GM18505 (cell line): ENCODE data around the gene IRF9.

Source experiments
- ATAC-seq: cut with Tn5 transposase; IDR thresholded peaks from one replicate; pipeline ENCODE4 v1.9.1; 2021; ENCODE audit not compliant: unreplicated experiment
- POLR2A ChIP-seq: IDR thresholded peaks from 4 replicates; pipeline ENCODE4 v1.6.1; 2011; ENCODE audit warnings: borderline replicate concordance; ENCODE audit not compliant: insufficient read depth, insufficient read length; ENCODE audit errors: extremely low read depth

Gene IRF9

DNA sequence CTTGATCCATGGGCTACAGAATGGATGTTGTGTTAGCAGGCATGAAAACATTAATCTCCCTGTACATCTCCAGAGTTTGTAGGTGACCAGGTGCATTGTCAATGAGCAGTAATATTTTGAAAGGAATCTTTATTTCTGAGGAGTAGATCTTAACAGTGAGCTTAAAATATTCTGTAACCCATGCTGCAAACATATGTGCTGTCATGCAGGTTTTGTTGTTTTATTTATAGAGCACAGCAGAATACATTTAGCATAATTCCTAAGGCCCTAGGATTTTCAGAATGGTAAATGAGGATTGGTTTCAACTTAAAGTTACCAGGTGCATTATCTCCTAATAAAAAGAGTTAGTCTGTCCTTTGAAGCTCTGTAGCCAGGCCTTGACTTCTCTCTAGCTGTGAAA, 34.1 kb upstream of the IRF9 start:
- TF ChIP-seq POLR2A: no peak
- ATAC-seq: no peak

DNA sequence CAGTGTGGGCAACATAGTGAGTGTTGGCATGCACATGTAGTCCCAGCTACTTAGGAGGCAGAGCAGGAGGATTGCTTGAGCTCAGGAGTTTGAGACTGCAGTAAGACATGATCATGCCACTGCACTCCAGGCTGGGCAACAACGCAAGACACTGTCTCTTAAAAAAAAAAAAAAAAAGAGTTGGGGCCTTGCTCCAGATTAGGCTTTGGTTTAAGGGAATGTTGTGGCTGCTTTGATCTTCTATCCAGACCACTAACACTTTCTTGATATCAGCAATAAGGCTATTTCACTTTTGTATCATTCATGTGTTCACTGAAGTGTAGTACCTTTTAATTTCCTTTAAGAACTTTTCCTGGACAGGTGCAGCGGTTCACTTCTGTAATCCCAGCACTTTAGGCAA, 33.4 kb upstream of the IRF9 start:
- TF ChIP-seq POLR2A: no peak
- no peak for ATAC-seq

DNA sequence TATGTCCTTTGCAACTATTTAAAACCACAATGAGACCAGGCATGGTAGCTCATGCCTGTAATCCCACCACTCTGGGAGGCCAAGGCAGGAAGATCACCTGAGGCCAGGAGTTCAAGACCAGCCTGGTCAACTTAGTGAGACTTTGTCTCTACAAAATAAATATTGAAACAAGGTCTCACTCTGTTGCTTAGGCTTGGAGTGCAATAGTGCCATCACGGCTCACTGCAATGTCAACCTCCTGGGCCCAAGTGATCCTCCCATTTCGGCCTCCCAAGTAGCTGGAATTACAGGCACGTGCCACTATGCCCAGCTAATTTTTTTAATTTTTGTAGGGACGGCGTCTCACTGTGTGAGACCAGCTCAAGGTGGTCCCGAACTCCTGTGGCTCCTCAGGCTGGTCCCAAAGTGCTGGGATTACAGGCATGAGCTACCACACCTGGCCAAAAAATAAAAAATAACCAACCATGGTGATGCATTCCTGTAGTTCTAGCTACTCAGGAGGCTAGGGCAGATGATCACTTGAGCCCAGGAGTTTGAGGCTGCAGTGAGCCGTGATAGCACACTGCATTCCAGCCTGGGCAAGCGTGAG, 31.6 kb upstream of the IRF9 start:
- no peak for TF ChIP-seq POLR2A
- no peak for ATAC-seq

DNA sequence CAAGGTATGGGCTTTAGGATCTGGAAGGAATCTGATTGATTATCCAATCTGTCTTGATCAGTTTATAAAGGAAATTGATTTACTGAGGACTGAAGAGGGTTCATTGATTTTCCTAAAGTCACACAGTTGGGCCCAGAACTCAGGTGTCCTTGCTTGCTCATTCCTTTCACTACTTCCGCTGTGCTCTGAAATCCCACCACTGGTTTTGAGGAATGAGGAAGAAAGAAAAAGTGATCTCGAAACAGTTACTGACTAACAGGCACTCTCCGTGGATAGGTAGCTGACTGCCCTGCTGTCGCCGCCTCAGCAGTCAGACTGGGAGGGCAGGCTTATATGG, 30.7 kb upstream of the IRF9 start, which contains the start of gene FITM1:
FITM1 (plus strand) TSS at position 280 of the 337 bp plus-strand sequence. CDS start 905 bp downstream, outside the sequence.
- TF ChIP-seq POLR2A: no peak

DNA sequence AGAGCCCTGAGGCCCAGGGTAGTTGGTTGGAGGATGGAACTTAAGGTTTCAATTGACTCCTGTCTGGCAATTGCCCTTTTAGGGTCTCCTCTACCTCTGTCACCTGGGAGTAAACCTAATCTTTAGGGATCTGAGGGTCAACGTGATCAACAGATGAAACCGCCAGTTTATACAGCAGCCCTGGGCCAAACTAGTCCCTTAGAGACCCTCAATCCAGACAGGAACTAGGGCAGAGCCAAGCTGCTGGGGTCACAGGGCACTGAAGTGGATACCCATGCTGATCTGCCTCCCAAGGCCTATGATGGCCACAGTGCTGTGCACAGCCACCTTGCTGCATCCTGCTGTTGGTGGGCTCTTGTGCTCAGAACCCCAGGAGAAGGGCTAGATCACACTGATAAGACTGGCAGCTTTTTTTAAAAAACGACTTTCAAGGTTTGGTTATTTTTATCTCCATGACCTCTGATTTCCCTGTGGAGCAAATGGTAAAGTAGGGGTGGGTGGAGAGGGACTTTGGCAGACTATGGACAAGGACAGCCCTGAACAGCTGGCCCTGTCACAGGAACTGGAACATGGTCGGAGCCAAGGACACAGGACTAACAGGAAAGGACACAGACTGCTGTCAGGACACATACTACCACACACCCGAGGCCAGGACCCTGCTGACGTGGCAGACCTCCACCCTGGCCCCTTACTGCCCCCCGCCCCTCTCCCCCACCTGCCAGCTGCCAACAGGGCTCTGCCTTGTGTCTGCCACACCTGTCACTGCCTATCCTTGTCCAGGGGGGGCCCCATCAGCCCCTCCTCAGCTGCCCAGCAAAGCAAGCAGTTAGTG, 30.1 kb upstream of the IRF9 start:
- TF ChIP-seq POLR2A: no peak
- no peak for ATAC-seq

More for the DNA sequence above, 30.7 kb upstream of the IRF9 start, which contains the start of gene FITM1:
- ATAC-seq: no peak

DNA sequence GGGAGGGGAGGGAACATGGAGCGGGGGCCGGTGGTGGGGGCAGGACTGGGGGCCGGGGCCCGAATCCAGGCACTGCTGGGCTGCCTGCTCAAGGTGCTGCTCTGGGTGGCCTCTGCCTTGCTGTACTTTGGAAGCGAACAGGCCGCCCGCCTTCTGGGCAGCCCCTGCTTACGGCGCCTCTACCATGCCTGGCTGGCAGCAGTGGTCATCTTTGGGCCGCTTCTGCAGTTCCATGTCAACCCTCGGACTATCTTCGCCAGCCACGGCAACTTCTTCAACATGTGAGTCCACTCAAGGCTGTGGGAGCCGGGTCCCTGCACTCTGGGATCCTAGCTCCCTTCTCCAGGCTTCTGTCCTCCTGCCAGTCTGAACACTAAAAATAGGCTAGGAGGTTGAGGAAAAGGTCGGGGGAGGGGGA, 29.5 kb upstream of the IRF9 start:
- no peak for ATAC-seq
- TF ChIP-seq POLR2A: no peak

DNA sequence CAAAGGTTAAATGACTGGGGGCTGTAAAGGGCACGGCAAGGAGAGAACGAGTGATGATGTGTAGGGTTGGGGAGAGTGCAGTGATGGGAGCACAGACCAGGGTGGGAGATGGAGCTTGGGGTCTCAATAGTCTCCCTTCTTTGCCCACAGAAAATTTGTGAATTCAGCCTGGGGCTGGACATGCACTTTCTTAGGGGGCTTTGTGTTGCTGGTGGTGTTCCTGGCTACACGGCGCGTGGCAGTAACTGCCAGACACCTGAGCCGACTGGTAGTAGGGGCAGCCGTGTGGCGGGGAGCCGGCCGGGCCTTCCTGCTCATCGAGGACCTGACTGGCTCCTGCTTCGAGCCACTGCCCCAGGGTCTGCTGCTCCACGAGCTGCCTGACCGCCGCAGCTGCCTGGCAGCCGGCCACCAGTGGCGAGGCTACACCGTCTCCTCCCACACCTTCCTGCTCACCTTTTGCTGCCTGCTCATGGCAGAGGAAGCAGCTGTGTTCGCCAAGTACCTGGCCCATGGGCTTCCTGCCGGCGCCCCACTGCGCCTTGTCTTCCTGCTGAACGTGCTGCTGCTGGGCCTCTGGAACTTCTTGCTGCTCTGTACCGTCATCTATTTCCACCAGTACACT, 28.9 kb upstream of the IRF9 start:
- no peak for ATAC-seq
- no peak for TF ChIP-seq POLR2A

DNA sequence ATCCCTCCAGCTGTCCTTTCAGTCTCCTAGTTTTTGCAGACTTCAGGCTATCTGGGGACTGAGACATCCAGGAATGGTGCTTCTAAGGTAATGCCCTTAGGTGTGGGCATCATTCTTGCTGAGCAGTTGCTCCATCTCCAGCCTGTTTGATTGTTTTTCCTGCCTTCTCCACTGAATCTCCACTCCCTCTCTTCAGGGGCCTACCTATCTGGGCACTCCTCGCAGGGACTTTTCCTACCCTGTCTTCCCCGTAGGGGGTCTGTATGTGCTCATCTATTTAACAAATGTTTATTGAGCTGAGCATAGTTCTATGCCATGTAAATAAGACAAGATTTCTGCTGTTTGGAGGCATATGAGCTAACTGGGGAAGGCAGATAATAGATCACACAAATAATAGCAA, 28.1 kb upstream of the IRF9 start:
- no peak for ATAC-seq
- TF ChIP-seq POLR2A: no peak

DNA sequence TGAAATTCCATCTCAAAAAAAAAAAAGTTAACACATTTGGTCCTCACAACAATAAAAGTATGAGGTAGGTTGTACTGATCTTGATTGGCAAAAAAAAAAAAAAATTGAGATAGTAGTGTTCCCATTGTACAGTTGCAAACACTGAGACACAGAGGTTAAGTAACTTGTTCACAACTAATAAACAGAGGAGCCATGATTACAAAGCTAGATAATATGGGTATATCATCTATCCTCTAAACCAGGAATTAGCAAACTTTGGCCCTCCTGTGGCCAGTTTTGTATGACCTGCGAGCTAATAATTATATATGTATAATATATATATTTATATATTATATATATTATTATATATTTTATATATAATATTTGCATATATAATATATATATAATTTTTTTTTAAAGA, 27.3 kb upstream of the IRF9 start:
- no peak for TF ChIP-seq POLR2A
- no peak for ATAC-seq

DNA sequence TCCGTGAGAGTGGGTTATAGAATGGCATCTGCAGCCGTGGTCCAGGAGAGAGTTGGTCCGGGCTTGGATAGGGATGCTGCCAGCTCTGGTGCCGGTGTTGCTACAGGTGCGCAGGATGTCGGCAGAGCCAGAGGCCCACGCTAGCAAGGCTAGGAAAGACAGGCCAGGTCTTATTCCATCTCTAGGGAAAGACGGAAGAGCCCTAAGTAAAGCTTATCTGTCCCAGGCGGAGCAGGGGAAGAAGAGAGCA, 25.6 kb upstream of the IRF9 start:
- ATAC-seq: no peak
- no peak for TF ChIP-seq POLR2A

DNA sequence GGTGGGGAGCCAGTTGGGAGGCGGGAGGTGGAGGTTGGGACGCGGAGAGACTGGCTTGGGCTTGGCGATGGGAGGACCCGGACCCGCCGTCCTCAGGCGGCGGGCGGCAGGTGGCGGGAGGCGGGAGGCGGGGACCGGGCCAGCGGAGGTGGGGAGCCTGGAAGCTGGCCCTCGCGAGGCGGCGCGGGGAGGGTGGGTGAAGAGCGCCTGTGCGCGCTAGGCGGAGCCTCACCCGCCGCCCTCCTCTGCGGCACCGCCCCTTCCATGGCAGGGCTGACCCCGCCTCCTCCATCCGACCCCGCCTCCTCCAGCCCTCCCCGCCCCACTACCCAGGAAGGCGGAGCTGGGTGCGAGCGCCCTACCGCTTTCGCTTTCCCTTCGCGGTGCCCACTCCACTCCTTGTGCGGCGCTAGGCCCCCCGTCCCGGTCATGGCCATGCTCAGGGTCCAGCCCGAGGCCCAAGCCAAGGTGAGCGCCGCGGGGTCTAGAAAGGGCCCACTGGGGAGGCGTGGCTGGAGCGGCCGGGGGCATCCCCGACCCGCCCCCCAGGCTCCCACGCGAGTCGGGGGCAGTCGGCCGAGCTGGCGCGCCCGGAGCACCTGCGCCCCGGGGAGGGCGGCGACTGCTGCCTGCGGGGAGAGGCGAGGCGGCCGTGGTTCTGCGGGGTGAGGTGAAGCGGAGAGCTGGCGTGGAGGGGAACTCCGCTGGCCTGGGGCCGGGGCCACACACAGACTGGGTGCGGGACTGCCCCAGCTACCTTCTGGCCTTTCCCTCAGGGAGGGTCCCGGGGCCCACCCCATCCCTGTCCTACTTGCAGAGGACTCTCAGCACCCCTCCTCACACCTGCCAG, 25.0 kb upstream of the IRF9 start, which contains the start of gene PSME1:
PSME1 (plus strand) TSS at position 361 of the 850 bp plus-strand sequence; CDS start at position 430, 69 bp downstream.
- peak; percentile 62 for TF ChIP-seq POLR2A
- peak; percentile 85 for ATAC-seq

DNA sequence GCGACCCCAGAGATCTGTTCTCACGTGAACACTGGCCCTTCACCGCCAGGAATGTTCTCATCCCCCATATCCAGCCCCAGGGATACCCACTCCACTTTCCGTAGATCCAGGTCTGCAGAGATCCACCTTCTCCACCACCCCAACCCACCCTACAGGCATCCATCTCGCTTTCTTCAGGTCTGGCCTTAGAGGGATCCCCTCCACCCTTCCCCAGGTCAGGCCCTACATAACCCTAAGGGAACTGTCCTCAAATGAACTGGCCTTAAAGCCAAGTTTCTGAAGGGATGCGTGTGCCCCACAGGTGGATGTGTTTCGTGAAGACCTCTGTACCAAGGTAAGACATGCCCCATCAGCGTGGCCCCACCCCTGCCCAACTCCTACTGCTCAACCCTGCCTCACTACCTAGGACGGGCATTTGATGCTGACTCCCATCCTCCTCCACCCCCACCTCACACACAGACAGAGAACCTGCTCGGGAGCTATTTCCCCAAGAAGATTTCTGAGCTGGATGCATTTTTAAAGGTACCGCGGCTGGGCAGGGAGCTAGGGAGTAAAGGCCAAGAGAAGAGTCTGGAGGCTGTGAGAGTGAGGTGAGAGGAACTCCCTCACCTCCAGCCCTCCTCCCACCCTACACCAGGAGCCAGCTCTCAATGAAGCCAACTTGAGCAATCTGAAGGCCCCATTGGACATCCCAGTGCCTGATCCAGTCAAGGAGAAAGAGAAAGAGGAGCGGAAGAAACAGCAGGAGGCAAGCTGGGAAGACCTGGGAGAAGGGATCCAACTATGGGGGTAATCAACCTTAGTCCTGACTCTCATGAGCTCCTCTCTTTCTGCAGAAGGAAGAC, 24.2 kb upstream of the IRF9 start:
- TF ChIP-seq POLR2A: no peak
- no peak for ATAC-seq
